Left cardiac atrium (tissue), 4 donors: ENCODE measurements around the gene WDR90. TPM values are rescaled to one million over a fixed set of nuclear protein-coding genes. Genes with fewer than 3 reads are reported as not detected.

Experiments
- ATAC-seq, 2 donors: fragments of 200-7000 bp; cut with Tn5 transposase; one replicate each; pipeline ENCODE4 v1.9.1; 2020; ENCODE audit warnings: mild to moderate bottlenecking in 2 of 2, moderate library complexity in 2 of 2
- DNase-seq: peaks from one replicate; pipeline ENCODE4 v3.0.0-alpha.2; 2020
- intact Hi-C, 2 donors: fragments of 100-400 bp; cut with DNase I; formaldehyde crosslinking; loops; one replicate each; pipeline versions ENCODE4 v1.14.1 to v1.15.1; 2022 to 2023
- long read RNA-seq: library from polyadenylated mRNA; unstranded; transcript quantifications from one replicate; pipeline ENCODE4 v2.0.0, GENCODE V29; 2021
- total RNA-seq, 2 donors: library from RNA; stranded (reverse); fragmentation: NEBNext Ultra II Directional; extraction: Animal tissue kit (Norgen Biotek cat#: 25700); gene quantifications; one replicate each; pipeline ENCODE4 v1.2.1, GENCODE V29; 2021
- donor health status: DM: no; HTN: yes; CAD: no.
- donor health status: DM: no; HTN: yes; CAD: no; lungs with severe emphysema.
- donor health status: DM: yes; HTN: yes; CAD: no.
- donor health status: Dilated cardiomyopathy.

The WDR90 gene
- total RNA-seq = 10 to 100 TPM in 1 of 2 donors, 1 to 10 TPM in 1; 9.6 to 15.5 TPM
- long read RNA-seq, partial matches to known transcripts = 1 of 2 reads
- long read RNA-seq, other reads (novel, unspliced or antisense) = 0 of 2 reads

DNA sequence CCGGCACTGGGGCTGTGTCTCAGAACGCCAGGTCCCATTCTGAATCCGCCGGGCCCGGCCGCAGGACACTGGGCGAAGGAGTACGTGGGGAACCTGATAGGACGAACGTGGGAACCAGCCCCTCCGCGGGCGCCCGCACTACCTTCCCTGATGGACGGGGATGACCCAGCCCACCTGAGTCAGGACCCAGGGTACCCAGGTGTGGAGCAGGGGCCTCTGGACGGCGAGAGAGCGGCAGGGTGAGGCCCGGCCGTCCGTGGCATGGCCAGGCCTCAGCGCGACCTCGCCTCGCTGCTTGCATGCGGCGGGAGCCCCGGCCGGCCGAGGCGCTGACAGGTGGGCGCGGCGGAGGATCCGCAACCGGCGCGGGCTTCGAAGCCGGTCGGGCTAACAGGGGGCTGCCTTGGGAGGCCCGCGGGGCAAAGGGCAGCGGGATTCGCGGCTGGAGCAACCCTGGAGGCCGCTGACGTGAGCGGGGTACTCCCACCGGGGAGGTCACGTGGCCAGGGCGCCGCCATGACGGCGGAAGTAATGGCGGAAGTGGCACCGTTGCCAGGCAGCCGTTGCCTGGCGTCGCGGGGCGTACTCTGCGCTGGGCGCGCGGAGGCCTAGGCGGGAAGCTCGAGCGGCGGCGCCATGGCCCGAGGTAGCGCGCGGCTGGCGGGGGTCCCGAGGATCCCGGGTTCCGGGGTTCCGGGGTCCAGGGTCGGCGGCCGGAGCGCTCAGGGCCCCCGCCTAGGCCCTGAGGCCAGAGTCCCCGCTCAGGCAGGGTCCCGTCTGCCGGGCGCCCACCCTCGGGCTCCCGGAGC, at the start of gene WDR90:
Gene WDR90, plus strand, starts transcription at position 585 of the 809 bp plus-strand sequence. Its CDS starts 52 bp downstream, at position 637.
- intact Hi-C loops = no loop called here
- ATAC-seq (peak; percentile 93 to 94), DNase-seq (peak; percentile 97)

- ATAC-seq = no peak
- intact Hi-C loops = no loop called here
- DNase-seq = no peak
Measured at GRCh38 chr16:600781-601180, 48.4 kb upstream of the WDR90 start.

- intact Hi-C loops = no loop called here
- no peak for ATAC-seq
- no peak for DNase-seq
Measured at GRCh38 chr16:603933-604332, 45.2 kb upstream of the WDR90 start.

DNA sequence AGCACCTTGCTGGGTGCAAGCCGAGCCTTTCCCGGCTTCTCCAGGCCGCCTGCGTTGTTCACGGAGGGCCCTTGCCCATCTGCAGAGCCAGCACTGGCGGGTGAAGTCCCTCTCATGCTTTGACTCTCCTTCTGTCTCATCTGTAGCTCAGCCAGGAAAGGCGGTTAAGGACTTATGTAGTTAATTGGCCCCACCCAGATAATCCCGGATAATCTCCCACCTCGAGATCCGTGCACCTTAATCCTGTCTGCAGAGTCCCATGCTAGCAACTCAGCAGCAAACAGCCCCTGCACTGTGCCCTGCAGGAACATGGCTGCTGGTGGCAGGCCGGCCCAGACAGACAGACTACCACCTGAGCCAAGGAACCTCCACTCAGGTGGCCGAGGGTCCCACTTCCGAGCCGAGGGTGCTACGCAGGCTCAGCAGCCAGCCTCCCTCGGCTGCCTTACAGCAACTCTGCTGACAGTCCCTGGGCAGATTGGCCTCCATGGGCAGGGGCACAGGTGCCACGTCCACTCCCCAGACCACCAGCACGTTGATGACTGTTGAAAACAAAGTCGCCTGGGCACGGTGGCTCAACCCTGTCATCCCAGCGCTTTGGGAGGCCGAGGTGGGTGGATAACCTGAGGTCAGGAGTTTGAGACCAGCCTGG, 42.4 kb upstream of the WDR90 start:
- no peak for DNase-seq

GRCh38 chr16:608019-608418, 41.1 kb upstream of the WDR90 start:
- intact Hi-C loops = no loop called here
- no peak for ATAC-seq

More for the DNA sequence above, 42.4 kb upstream of the WDR90 start:
- intact Hi-C loops = no loop called here
- ATAC-seq = no peak

DNA sequence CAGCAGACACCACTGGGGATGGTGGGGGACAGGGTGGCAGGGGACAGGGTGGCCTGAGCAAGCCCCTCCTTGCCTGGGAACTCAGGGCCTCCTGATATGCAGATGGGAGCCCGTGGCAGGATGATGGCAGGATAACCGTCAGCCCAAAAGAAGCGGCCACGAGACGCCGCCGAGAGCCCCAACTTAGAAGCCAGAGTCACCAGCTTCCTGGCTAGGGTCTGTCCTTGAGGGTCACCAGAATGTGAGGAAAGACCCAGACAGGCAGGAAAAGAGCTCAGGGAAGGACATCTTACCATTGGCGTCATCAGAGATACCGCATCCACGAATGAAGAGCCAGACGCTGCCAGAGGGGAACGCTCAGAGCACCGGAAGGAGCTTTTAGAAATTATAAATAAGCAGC, 39.8 kb upstream of the WDR90 start:
- intact Hi-C loops = no loop called here
- DNase-seq (no peak), ATAC-seq (no peak)

More at GRCh38 chr16:608019-608418, 41.1 kb upstream of the WDR90 start:
- DNase-seq = no peak

DNA sequence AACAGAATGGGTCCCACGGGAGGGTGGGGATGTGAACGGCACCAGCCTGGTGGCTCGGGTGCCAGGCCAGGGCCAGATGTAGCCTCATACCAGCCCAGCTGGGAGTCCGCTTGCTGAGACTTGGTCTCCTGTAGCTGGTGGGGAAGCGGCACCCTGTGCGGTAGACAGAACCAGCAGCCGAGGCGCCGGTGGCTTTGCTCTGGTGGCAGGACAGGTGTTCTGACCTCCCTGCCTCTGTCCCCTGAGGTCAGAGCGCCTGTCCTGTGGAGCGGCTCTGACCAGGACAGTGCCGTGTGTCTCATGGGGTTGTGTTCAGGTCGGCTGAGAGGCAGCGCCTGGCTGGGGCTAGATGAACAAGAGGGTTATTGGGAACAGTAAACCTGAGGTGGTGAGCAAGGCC, 39.2 kb upstream of the WDR90 start:
- ATAC-seq (no peak), DNase-seq (no peak)
- intact Hi-C loops = no loop called here

DNA sequence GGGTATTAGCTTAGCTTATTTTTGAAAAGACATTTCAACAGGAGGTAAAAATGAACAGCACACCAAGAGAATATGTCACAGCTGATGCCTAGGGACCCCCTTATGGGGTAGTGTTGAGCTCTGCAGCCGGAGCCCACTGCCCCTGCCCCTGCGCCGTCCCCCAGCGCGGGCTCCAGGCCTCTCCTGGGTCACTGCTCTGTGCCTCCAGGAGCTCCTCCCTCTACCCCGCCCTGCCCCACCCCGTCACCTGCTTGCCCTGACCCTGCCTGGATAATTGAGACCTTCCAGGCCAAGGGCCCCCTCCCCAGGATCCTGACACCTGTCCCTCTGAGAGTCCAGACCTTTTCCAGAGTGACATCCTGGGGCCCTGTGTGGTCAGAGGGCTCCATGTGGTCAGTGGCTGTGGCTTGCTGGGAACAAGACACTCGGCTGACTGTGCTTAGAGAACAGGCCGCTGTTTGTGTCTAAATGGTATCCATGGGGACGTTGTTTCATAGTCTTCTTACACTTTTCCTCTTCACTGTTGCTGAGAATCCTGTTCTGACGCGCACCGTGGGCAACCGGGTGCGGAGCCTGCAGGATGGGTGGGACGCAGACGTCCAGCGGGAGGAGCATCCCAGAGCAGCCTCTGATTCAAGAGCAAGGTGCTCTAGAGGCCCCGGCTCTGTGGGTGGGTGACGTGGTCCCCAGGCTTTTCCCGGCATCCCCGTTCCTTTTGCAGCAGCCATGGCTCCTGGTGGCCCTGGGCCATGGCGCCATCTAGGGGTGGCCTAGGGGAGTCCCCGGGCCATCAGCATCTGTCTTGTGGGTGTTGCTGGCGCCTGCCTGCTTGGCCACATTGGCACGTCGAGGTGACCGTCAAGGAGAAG, 38.4 kb upstream of the WDR90 start:
- DNase-seq (no peak), ATAC-seq (peak; percentile 77 to 84)
- intact Hi-C loops = no loop called here

DNA sequence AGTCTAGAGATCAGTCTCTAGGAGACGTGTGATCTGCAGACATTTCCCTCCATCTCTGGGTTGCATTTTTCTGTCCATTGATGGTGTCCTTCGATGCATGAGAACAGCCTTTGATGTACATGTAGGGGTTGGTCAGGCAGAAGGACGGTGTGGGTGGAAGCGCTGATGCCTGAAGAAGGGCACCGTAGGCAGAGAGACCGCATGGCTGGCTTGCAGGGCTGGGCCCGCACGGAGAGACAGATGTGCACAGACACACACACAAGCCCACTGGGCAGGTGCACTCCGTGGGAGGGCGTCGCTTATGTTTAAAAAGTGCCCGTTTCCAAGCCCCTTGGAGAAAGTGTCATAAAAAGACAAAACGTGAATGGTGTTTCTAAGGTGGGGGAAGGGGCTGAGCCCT, 34.0 kb upstream of the WDR90 start:
- intact Hi-C loops = no loop called here
- ATAC-seq = no peak
- DNase-seq = no peak

DNA sequence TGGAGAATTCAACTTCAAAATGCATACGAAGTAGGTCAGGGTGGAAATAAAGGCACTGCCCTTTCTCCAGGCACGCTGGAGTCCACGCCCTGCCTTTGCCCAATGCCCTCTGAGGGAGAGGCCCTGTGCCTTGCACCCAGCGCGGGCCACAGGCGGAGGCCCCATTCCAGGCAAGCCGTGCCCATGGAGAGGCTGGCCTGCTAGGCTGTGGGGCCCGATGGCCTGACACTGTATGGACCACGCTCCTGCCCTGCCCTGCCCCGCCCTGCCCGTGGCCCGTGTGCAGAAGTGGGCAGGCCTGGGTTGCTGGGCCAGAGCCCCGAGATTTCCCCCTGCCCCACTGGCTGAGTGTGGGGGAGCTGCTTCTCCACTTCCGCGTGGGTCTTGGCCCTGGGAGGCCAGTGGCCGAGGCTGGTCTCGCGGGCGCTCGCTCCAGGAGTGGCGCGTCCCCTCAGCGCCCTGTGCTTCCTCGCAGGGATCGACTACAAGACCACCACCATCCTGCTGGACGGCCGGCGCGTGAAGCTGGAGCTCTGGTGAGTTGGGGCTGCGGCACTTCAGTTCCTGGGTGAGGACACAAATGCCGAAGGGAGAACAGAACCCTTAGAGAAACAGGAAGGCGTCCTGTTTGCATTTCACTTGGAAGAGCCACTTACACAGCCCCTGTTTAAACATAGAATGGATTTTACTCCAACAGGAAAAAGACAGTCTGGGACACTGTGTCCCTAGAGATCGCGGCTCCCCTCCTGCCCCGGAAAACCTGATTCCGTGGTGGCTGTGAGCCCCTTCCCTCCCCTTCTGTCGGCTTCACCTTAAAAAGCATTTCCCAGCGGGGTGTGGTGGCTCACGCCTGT, 32.2 kb upstream of the WDR90 start:
- DNase-seq (no peak), ATAC-seq (no peak)

GRCh38 chr16:617855-618254, 31.3 kb upstream of the WDR90 start:
- no peak for ATAC-seq
- intact Hi-C loops = no loop called here
- DNase-seq = no peak

More for the DNA sequence above, 32.2 kb upstream of the WDR90 start:
- intact Hi-C loops = no loop called here

GRCh38 chr16:619476-620100, 29.6 kb upstream of the WDR90 start:
- intact Hi-C loops = no loop called here
- no peak for ATAC-seq
- DNase-seq = no peak

DNA sequence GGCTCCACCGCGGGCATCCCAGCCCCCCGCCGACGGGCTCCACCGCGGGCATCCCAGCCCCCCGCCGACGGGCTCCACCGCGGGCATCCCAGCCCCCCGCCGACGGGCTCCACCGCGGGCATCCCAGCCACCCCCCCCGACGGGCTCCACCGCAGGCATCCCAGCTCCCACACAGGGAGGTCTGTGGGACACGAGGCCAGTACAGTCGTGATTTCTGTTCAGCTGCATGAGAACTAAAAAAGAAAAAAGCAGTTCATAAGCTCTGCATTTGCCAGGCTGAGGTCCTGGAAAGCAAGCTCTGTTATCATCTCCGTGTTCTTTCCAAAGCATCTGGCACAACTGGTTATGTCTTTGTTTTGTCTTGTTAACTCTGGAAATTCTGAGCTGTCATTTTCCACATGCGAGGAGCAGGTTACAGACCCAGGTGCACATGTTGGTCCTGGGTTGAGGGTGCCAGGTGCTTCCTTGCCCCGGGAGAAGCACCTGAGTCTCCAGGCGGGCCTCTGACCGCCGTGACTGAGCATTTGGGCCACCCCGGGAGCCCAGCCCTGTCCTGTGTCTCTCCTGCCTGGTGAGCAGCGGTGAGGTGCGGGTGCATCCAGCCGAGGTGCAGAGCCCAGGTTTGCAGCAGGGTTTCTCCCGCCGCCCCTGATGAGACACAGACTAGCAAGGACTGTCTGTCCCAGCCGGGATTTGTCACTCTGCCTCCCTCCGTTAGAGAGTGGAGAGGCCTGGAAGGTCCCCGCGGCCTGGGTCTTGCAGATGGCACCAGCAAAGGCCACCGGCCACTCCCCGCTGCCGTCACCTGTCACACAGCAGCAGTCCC, 28.3 kb upstream of the WDR90 start:
- intact Hi-C loops = no loop called here
- ATAC-seq = no peak
- no peak for DNase-seq

DNA sequence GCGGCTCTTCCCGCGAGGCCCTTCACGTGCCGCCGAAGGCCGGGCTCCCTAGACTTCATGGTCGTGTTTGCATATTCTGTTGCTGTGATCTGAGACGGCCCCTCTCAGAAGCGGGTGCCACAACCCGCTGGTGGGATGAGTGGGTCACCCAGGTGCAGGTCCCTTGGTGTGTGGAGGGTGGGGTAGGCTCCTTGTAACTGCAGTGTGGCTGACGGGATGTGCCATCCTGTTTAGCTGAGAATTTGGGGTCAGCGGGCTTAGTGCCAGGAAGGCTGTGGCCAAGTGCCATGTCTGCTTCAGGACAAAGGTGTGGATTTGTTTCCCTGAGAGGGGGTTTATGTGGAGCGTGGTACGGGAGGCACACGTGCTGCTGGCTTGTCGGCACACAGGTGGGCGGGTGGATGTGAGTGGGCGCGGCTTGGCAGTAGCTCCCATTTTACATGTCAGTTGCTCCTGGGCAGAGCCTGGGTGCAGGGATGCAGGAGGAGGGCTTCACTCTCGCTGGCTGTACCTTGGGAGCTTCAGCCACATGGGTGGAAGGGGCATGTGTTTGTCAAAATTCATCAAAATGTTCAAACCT, 27.5 kb upstream of the WDR90 start:
- no peak for DNase-seq
- ATAC-seq = peak in 1 of 2 donors; percentile 25

DNA sequence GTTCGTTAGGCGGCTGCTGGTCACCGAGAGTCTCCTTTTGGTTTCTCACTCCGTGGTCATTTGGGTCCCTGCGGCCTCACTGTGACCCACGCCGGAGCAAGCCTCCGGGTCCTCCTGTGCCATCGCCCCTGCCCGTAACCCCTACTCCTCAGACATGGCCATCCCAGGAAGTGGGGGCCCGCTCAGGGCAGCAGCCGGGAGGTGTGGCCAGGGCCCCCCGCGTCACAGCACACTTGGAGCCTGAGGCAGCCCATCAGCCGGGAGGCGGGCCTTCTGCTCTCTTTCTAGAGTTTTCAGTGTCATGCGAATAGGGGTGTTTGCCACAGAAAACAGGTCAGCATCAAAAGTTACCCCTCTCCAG, 26.3 kb upstream of the WDR90 start:
- intact Hi-C loops = no loop called here
- no peak for ATAC-seq

More for the DNA sequence above, 27.5 kb upstream of the WDR90 start:
- intact Hi-C loops = no loop called here

GRCh38 chr16:624526-625070, 24.6 kb upstream of the WDR90 start:
- ATAC-seq (no peak), DNase-seq (no peak)
- intact Hi-C loops = no loop called here

More for the DNA sequence above, 26.3 kb upstream of the WDR90 start:
- no peak for DNase-seq
